Osteocyte (in vitro differentiated cells): ENCODE results near the gene PIAS2. TPM values are rescaled to one million over a fixed set of nuclear protein-coding genes. Genes with fewer than 3 reads are reported as not detected.

ENCODE experiments used
- DNase-seq: peaks from one replicate; pipeline ENCODE4 v3.0.0; 2021; ENCODE audit warnings: mixed read lengths; ENCODE audit not compliant: unreplicated experiment; ENCODE audit errors: extremely low spot score
- H3K27ac Mint-ChIP-seq: one replicate; pipeline ENCODE4 v1.8.0; 2021; ENCODE audit warnings: mild to moderate bottlenecking, mixed read lengths; ENCODE audit not compliant: unreplicated experiment
- H3K27me3 Mint-ChIP-seq: one replicate; pipeline ENCODE4 v1.8.0; 2021; ENCODE audit warnings: mixed read lengths; ENCODE audit not compliant: unreplicated experiment
- H3K36me3 Mint-ChIP-seq: one replicate; pipeline ENCODE4 v1.8.0; 2021; ENCODE audit warnings: mixed read lengths; ENCODE audit not compliant: unreplicated experiment
- H3K4me1 Mint-ChIP-seq: one replicate; pipeline ENCODE4 v1.8.0; 2021; ENCODE audit warnings: mixed read lengths; ENCODE audit not compliant: unreplicated experiment
- H3K4me3 Mint-ChIP-seq: one replicate; pipeline ENCODE4 v1.8.0; 2021; ENCODE audit warnings: mild to moderate bottlenecking, moderate library complexity, mixed read lengths; ENCODE audit not compliant: unreplicated experiment
- H3K9me3 Mint-ChIP-seq: one replicate; pipeline ENCODE4 v1.8.0; 2021; ENCODE audit warnings: mixed read lengths; ENCODE audit not compliant: unreplicated experiment
- CTCF ChIP-seq: fragments of 200-600 bp; sonication (generic); IDR thresholded peaks from 2 replicates; pipeline ENCODE4 v1.5.0; 2021; ENCODE audit warnings: antibody characterized with exemption, mild to moderate bottlenecking, moderate library complexity
- total RNA-seq: library from RNA; stranded (reverse); gene quantifications from 2 replicates; pipeline ENCODE4 v1.2.1, GENCODE V29; 2021

The PIAS2 gene
- total RNA-seq, 1 donor from 2014 or later, result 50.6 TPM

DNA sequence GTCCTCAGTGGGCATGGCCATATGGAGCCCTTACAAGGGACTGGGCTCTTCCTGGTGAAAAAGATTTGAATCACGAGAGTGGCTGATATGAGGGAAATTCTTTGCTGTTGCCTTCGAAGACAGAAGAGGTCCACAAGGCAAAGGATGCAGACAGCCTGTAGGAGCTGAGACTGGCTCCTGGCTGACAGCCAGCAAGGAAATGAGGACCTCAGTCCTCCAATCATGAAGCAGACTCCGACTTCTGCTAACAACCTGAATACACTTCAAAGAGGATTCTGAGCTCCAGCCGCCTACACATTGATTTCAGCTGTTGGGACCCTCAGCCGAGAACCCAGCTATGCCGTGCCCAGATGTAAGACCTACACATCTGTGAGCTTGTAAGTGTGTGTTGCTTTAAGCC lies 157.4 kb downstream of the PIAS2 start:
- peak; percentile 42 for DNase-seq
- H3K4me1 Mint-ChIP-seq, result peaks cover 11% of the 10 kb centered on the region
- no peaks in the 10 kb centered on the region for H3K36me3 Mint-ChIP-seq
- no peak for TF ChIP-seq CTCF
- H3K4me3 Mint-ChIP-seq, result no peak overlapping the region
- H3K9me3 Mint-ChIP-seq, result no peaks in the 10 kb centered on the region
- H3K27ac Mint-ChIP-seq, result no peak overlapping the region
- H3K27me3 Mint-ChIP-seq, result peaks cover 61% of the 10 kb centered on the region

- Mint-ChIP-seq H3K36me3 (no peaks in the 10 kb centered on the region), H3K27ac (no peak within 1 kb of the TSS), H3K4me1 (peaks cover 11% of the 10 kb centered on the region), H3K4me3 (peak within 1 kb of the TSS; percentile 73), H3K9me3 (no peaks in the 10 kb centered on the region), H3K27me3 (peaks cover 74% of the 10 kb centered on the region)
- no peak for TF ChIP-seq CTCF
- peak; percentile 84 for DNase-seq
Measured at GRCh38 chr18:46756559-46757201, 160.6 kb downstream of the PIAS2 start, which contains the start of gene ST8SIA5. ST8SIA5 (minus strand) TSS chr18:46757053; CDS start chr18:46756508, 545 bp downstream.

DNA sequence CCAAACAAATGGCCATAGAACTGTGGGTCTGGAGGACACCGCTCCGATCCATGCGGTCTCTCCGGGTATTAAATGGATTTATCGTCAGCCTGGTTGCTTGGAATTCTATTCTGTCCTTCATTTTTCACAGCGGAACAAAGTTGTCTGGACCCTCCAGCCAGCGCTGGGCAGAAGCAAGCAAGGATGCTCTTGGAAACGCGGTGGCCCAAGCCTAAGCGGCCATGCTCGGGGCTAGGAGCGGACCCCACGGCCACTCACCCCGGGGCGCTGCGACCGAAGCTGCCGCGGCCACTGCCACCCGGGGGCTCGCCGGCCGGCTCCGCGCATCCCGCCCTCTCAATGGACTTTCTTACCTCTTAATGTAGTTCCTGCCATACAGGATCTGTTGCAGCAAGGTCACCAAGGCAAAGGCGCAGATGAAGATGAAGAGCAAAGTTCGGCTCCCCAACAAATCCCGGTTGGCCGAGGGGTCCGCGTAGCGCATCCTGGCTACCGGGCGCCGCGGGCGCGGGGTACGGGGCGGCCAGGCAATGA lies 161.2 kb downstream of the PIAS2 start:
- Mint-ChIP-seq H3K4me3 (peak overlapping the region; percentile 32), H3K9me3 (no peaks in the 10 kb centered on the region), H3K27me3 (peaks cover 72% of the 10 kb centered on the region), H3K4me1 (peaks cover 11% of the 10 kb centered on the region), H3K27ac (no peak overlapping the region), H3K36me3 (no peaks in the 10 kb centered on the region)
- no peak for DNase-seq
- no peak for TF ChIP-seq CTCF

- DNase-seq, result peak; percentile 69
- no peak for TF ChIP-seq CTCF
- no peaks in the 10 kb centered on the region for H3K36me3 Mint-ChIP-seq
- peaks cover 11% of the 10 kb centered on the region for H3K4me1 Mint-ChIP-seq
- no peak overlapping the region for H3K27ac Mint-ChIP-seq
- H3K27me3 Mint-ChIP-seq, result peaks cover 72% of the 10 kb centered on the region
- no peak overlapping the region for H3K4me3 Mint-ChIP-seq
- no peaks in the 10 kb centered on the region for H3K9me3 Mint-ChIP-seq
Measured at GRCh38 chr18:46755315-46756024, 161.8 kb downstream of the PIAS2 start.

- Mint-ChIP-seq H3K27ac (no peak overlapping the region), H3K9me3 (no peaks in the 10 kb centered on the region), H3K4me1 (peaks cover 11% of the 10 kb centered on the region), H3K36me3 (no peaks in the 10 kb centered on the region), H3K4me3 (no peak overlapping the region), H3K27me3 (peaks cover 67% of the 10 kb centered on the region)
- peak; percentile 73 for DNase-seq
- no peak for TF ChIP-seq CTCF
Measured at GRCh38 chr18:46754661-46755292, 162.5 kb downstream of the PIAS2 start.
